Adipocyte (in vitro differentiated cells): ENCODE results near the gene ARID5A.
"Not testable (repeated sequence)": the region's sequence is repeated elsewhere in the genome, so short reads cannot be mapped to it uniquely, and the experiment has no call there.

Source experiments
- DNase-seq: peaks from one replicate; pipeline ENCODE4 v3.0.0-alpha.2; 2015; ENCODE audit warnings: low read depth
- H3K27me3 ChIP-seq: replicated peaks from 2 replicates; pipeline ENCODE4 v1.7.0; 2013; ENCODE audit warnings: mild to moderate bottlenecking, low read length, moderate library complexity; ENCODE audit not compliant: control insufficient read depth, insufficient read depth
- H3K36me3 ChIP-seq: 2 replicates; pipeline ENCODE4 v1.7.0; 2013; ENCODE audit warnings: low read length, mild to moderate bottlenecking, moderate library complexity; ENCODE audit not compliant: control insufficient read depth, insufficient read depth, severe bottlenecking
- H3K4me1 ChIP-seq: 2 replicates; pipeline ENCODE4 v1.7.0; 2013; ENCODE audit warnings: mild to moderate bottlenecking, low read length, moderate library complexity; ENCODE audit not compliant: control insufficient read depth, insufficient read depth
- H3K4me3 ChIP-seq: 2 replicates; pipeline ENCODE4 v1.7.0; 2013; ENCODE audit warnings: mild to moderate bottlenecking, low read length, moderate library complexity
- H3K9ac ChIP-seq: 2 replicates; pipeline ENCODE4 v1.7.0; 2013; ENCODE audit warnings: mild to moderate bottlenecking, low read length, moderate library complexity
- H3K9me3 ChIP-seq: 2 replicates; pipeline ENCODE4 v1.7.0; 2013; ENCODE audit warnings: mild to moderate bottlenecking, low read length, moderate library complexity; ENCODE audit not compliant: control insufficient read depth

ARID5A gene, protein sequence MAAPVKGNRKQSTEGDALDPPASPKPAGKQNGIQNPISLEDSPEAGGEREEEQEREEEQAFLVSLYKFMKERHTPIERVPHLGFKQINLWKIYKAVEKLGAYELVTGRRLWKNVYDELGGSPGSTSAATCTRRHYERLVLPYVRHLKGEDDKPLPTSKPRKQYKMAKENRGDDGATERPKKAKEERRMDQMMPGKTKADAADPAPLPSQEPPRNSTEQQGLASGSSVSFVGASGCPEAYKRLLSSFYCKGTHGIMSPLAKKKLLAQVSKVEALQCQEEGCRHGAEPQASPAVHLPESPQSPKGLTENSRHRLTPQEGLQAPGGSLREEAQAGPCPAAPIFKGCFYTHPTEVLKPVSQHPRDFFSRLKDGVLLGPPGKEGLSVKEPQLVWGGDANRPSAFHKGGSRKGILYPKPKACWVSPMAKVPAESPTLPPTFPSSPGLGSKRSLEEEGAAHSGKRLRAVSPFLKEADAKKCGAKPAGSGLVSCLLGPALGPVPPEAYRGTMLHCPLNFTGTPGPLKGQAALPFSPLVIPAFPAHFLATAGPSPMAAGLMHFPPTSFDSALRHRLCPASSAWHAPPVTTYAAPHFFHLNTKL

DNA sequence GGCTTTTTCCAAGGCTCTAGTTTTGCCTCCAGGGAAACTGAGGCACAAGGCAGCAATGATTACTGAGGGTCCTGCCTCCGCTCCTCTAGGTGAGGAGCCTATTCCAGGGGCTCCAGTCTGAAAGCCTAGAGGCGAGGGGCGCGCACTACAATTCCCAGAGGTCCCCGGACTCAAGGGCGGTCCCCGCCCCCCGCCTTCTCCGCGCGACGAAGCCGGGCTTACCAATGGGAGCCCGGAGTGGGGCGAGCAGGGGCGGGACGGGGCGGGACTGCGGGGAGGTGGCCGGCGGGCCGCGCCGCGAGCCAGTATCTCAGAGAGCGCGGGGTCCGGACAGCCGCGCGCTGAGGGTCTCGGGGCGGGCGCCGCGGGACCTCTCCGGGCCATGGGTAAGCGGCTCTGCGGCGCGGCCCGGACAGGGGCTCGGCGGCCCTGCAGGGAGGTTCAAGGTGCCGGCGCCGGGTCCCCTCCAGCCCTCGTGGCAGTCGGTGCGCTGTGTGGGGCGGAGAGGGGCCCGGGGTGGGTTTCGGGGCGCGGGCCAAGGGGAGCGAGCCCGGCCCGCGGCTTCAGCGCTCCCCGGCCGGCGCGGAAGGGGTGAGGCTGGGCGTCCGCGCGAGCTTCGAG, at the start of gene ARID5A:
TSS of gene ARID5A (plus strand) at position 308 of the 621 bp plus-strand sequence. CDS start at position 383, 75 bp downstream.
- H3K36me3 ChIP-seq, result no peaks in the 10 kb centered on the region
- peak within 1 kb of the TSS; percentile 84 for H3K9ac ChIP-seq
- peak; percentile 96 for DNase-seq
- H3K4me3 ChIP-seq, result peak within 1 kb of the TSS; percentile 87
- no peaks in the 10 kb centered on the region for H3K9me3 ChIP-seq
- peaks cover 64% of the 10 kb centered on the region for H3K4me1 ChIP-seq
- no peaks in the 10 kb centered on the region for H3K27me3 ChIP-seq

DNA sequence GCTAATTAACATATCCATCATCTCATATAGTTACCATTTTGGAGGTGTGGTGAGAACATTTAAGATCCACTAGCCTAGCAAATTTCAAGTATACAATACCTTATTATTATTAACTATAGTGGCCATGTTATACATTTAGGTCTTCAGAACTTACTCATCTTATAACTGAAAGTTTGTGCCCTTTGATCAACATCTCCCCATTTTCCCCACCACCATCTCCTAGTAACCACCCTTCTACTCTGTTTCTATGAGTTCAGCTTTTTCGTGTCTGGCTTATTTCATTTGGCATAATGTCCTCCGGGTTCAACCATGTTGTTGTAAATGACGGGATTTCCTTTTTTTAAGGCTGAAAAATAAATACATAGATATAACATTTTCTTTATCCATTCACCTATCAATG, 47.3 kb upstream of the ARID5A start:
- H3K27me3 ChIP-seq, result peaks cover 4% of the 10 kb centered on the region
- H3K36me3 ChIP-seq, result no peaks in the 10 kb centered on the region
- no peak for DNase-seq
- peaks cover 5% of the 10 kb centered on the region for H3K4me1 ChIP-seq
- H3K9me3 ChIP-seq, result peaks cover 15% of the 10 kb centered on the region
- H3K9ac ChIP-seq, result no peak overlapping the region
- H3K4me3 ChIP-seq, result no peak overlapping the region

DNA sequence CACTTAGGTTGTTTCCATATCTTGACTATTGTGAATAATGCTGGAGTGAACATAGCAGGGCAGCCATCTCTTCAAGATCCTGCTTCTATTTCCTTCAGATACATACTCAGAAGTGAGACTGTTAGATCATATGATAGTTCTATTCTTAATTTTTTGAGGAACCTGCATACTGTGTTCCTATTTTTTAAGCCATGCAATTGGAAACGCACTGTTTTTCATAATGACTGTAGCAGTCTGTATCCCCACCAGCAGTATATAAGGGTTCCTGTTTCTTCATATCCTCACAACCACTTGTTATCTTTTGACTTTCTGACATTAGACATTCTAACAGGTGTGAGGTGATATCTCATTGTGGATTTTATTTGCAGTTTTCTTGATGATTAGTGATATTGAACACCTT, 46.9 kb upstream of the ARID5A start:
- no peak for DNase-seq
- peaks cover 19% of the 10 kb centered on the region for H3K9me3 ChIP-seq
- no peaks in the 10 kb centered on the region for H3K36me3 ChIP-seq
- peaks cover 4% of the 10 kb centered on the region for H3K27me3 ChIP-seq
- no peak overlapping the region for H3K9ac ChIP-seq
- H3K4me1 ChIP-seq, result peaks cover 5% of the 10 kb centered on the region
- no peak overlapping the region for H3K4me3 ChIP-seq

DNA sequence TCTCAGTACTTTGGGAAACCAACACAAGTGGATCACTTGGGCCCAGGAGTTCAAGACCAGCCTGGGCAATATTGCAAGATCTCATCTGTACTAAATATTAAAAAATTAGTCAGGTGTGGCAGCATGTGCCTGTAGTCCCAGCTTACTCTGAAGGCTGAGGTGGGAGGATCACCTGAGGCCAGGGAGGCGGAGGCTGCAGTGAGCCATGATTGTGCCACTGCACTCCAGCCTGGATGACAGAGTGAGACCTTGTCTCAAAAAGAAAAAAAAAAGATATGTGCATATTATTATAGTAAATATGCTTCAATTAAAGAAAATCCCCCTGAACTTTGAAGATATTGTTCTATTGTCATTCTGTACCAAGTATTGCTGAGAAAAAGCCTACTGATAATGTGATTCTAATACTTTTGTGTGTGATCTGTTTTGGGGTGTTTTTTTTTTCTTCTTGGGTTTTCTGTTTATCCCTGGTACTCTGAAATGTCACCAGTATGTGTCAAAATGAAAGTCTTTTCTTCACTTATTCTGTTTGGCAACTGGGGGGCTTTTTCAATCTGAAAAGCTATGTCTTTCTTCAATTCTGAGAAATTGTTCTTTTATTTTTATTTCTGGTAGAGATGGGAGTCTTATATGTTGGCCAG, 44.6 kb upstream of the ARID5A start:
- H3K4me1 ChIP-seq, result no peaks in the 10 kb centered on the region
- H3K36me3 ChIP-seq, result no peaks in the 10 kb centered on the region
- H3K9ac ChIP-seq, result no peak overlapping the region
- no peak overlapping the region for H3K4me3 ChIP-seq
- H3K27me3 ChIP-seq, result peaks cover 22% of the 10 kb centered on the region
- peaks cover 35% of the 10 kb centered on the region for H3K9me3 ChIP-seq
- DNase-seq, result no peak

DNA sequence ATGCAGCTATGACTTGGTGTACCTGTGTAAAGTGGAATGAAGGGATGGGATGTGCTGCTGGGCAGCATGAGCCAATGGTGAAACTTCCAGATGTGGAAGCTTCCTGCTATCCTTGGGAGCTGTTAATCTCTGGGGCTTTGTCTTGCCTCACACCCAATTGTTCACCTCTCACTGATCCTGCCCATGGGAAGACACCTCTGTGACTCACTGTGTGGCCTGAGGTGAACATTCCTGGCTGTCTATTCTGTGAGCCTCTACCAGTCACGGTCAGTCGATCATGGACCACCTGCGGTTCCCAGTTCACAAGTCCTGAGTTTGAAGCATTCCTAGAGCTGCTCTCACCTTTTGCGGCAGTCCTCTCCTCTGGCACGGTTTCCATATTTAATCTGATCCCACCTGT, 43.5 kb upstream of the ARID5A start:
- no peak overlapping the region for H3K4me3 ChIP-seq

DNA sequence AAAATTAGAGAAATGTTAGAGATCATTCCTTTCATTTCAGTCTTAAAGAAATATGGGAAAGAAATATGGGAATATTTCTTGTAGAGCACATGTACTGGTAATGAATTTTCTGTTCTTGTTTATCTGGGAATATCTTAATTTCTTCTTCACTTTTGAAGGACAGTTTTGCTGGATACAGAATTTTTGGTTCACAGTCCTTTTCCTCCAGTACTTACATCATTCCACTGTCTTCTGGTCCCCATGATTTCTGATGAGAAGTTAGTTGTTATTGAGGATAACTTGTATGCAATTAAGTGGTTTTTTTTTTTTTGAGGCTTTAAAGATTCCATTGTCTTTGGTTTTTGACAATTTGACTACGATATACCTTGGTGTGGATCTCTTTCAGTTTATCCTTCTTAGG, 42.4 kb upstream of the ARID5A start:
- Histone ChIP-seq H3K9ac (no peak overlapping the region), H3K4me1 (no peaks in the 10 kb centered on the region), H3K9me3 (peaks cover 35% of the 10 kb centered on the region), H3K27me3 (peaks cover 34% of the 10 kb centered on the region), H3K36me3 (no peaks in the 10 kb centered on the region), H3K4me3 (no peak overlapping the region)
- DNase-seq, result no peak

More for the DNA sequence above, 43.5 kb upstream of the ARID5A start:
- Histone ChIP-seq H3K4me1 (no peaks in the 10 kb centered on the region), H3K9ac (no peak overlapping the region), H3K9me3 (peaks cover 35% of the 10 kb centered on the region), H3K27me3 (peaks cover 30% of the 10 kb centered on the region), H3K36me3 (no peaks in the 10 kb centered on the region)
- DNase-seq, result no peak

DNA sequence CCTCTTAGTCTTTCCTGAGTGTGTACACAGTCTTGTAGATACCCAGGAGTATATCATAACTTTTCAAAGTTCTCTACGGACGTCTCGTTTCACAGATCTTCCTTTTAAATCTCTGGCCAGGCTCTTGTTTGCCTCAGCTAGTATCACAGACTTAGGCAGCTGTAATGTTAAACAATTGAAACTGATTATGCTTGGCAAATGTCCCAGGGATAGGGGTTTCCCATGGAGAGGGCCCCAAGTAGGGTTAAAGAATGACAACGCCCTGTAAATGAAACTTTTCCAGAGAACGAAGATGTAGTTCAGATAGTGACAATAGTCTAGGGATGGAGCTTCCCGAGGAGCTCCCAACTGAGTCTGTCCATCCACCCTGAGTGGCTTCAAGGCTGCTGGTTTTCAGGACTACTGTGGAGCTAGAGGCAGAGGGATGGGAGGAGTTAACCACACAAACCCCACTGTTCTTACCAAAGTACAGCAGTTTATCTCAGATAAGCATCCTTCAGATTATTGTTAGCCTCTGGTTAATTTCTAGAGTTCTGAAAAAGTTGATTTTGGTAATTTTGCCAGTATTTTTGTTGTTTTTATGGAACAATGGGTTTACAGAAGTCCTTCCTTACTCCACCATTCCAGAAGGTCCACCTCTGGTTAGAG, 40.4 kb upstream of the ARID5A start:
- no peaks in the 10 kb centered on the region for H3K36me3 ChIP-seq
- no peak overlapping the region for H3K9ac ChIP-seq
- H3K9me3 ChIP-seq, result peaks cover 25% of the 10 kb centered on the region
- H3K4me3 ChIP-seq, result no peak overlapping the region
- DNase-seq, result no peak
- H3K4me1 ChIP-seq, result no peaks in the 10 kb centered on the region
- H3K27me3 ChIP-seq, result peaks cover 51% of the 10 kb centered on the region

DNA sequence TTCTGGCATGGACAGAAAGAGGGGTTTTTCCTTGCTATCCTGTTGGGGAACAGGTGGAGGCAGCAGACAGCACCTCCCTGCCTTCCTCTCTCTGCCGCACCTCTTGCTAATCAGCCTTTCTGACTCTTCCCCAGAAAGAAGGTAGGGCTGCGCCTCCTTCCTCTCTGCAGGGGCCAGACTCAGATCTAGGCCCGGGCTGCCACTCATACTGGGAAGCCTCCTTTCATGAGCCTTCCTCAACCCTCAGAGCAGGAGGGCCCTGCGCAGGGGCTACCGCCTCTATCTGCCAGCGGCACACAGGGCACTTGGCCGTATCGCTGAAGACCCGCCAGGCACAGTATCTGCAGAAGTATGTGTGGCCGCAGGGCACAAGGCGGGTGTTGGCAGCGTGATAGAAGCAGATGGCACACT, 38.5 kb upstream of the ARID5A start:
- peaks cover 25% of the 10 kb centered on the region for H3K9me3 ChIP-seq
- DNase-seq, result no peak
- peaks cover 65% of the 10 kb centered on the region for H3K27me3 ChIP-seq

DNA sequence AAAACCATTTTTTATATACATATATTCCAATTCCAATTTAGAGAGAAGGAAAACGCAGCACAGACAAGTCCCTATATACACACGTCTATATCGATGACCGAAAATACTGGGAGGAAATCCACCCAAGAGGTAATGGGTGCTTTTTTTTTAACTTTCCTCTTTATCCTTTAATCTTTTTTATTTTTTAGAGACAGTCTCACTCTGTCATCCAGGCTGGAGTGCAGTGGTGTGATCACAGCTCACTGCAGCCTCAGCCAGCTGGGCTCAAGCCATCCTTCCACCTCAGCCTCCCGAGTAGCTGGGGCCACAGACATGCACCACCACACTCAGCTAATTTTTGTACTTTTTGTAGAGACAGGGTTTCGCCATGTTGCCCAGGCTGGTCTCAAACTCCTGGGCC, 37.9 kb upstream of the ARID5A start:
- Histone ChIP-seq H3K27me3 (peaks cover 62% of the 10 kb centered on the region), H3K9me3 (peaks cover 25% of the 10 kb centered on the region)
- not testable (repeated sequence) for H3K36me3 ChIP-seq, H3K4me1 ChIP-seq, H3K9ac ChIP-seq, DNase-seq, H3K4me3 ChIP-seq

More for the DNA sequence above, 38.5 kb upstream of the ARID5A start:
- Histone ChIP-seq H3K36me3 (no peaks in the 10 kb centered on the region), H3K4me3 (no peak overlapping the region), H3K4me1 (no peaks in the 10 kb centered on the region), H3K9ac (no peak overlapping the region)

DNA sequence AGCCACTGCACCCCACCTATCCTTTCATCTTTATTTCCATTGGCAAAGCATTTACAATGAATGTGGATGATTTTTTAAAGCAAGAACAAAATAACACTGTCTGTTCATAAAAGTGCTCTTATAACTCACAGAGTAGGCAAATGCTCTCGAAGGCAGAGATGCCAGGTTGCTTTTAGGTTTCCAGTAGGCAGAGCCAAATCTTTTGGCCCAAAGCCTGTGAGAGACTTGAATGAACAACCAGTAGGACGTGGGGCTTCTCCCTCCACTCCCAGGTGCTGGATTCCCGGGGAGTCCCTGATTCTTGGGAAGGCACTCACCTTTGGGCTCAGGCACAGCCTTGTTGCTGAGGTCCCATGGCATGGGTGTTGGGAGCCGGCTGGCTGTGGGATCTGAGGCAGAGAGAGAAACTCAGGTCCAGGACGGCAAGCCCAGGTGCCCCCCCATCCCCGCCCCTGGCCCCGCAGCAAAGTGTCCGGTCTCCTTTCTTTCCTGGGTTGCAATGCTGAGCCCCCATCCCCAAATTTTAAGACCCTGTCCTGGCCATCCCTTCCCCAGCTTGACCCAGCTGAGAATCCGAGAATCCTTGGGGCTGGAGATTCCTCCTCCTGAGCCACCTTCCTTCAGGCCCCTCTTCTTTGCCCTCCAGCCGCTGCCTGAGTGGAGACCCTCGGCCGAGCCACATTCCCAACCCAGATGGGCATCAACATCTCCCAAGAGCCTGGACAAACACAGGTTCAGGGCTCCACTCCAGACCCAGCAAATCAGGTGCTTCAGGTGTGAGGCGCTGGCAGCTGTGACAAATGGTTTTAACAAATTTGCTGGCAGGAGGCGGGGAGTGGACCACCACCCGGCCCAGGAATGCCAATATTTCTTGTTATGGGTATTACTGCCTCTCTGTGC, 37.2 kb upstream of the ARID5A start:
- peaks cover 62% of the 10 kb centered on the region for H3K27me3 ChIP-seq
- H3K36me3 ChIP-seq, result no peaks in the 10 kb centered on the region
- H3K9ac ChIP-seq, result no peak overlapping the region
- DNase-seq, result no peak
- no peaks in the 10 kb centered on the region for H3K4me1 ChIP-seq
- H3K9me3 ChIP-seq, result peaks cover 20% of the 10 kb centered on the region
- no peak overlapping the region for H3K4me3 ChIP-seq
